DMS79 treated with DMSO at 0.1 percent for 48 hours (cell line): Measurements from ENCODE around the gene ZNF384.

Experiments
- DNase-seq: peaks from one replicate; lab custom pipeline; 2025; lab: John Stamatoyannopoulos, UW

ZNF384 gene

DNA sequence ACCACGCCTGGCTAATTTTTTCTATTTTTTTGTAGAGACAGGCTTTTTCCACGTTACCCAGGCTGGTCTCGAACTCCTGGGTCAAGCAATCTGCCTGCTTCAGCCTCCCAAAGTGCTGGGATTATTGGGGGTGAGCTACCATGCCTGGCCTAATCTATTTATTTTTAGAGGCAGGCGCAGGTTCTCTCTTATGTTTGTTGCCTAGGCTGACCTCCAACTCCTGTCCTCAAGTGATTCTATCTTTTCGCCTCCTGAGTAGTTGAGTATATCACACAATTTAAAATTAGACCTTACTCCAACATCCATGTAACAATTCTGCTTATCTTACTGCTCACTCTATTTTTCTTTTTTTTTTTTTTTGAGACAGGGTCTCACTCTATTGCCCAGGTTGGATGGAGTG, 35.2 kb downstream of the ZNF384 start:
- DNase-seq = no peak

DNA sequence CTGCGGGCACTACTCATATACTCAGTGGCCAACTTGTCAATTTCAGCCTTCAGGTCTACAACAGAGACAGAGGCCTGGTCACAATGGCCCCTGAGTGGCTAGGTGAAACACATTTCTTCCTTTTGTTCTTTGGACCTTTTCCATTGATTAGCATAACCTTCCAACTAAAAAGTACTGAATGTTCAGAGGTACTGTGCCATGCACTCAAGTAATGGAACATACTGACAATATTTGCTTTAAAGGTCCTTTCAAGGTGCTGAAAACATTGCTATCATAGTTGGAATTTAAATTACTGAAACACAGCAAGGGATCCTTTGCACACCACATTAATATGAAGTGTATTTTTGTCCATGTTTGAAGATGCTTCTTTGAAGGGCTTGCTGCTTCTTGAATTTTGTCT, 35.8 kb downstream of the ZNF384 start:
- no peak for DNase-seq

DNA sequence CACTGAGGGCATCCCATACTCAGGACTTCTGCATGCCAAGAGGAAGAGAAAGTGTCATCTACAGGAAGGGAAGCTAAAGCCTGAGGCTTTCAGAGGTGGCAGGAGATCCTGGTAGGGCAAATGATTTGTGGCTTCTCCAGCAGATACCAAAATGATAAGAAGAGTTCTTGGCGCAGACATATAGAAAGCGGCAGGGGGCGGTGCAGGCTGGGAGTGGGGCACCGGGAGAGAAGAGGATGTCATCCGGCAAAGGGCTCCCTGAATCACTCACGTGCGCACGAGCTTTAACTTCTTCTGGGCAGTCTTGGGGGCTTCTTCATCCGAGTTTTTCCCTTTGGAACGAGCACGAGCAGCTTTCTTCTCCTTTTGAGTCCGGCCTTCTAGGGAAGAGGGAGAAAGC, 36.8 kb downstream of the ZNF384 start:
- DNase-seq = no peak

DNA sequence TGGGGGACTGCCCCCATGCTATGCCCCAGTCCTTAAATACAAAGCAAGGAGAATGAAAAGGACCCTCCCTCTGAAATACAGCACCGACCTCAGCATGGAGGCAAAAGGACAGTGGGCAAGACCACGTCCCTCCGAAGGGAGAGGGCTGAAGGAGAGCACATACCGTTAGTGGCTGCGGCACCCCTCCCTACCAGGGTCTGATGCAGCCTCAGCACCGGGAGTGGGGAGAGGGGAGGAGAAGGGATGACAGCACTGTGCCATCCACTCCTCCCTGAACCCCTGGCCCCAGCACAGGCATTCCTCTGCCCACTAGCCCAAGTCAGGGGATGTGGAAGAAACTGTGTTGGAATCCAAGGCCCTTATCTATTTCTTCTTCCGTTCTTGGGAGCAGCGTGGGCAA, 38.3 kb downstream of the ZNF384 start:
- no peak for DNase-seq

DNA sequence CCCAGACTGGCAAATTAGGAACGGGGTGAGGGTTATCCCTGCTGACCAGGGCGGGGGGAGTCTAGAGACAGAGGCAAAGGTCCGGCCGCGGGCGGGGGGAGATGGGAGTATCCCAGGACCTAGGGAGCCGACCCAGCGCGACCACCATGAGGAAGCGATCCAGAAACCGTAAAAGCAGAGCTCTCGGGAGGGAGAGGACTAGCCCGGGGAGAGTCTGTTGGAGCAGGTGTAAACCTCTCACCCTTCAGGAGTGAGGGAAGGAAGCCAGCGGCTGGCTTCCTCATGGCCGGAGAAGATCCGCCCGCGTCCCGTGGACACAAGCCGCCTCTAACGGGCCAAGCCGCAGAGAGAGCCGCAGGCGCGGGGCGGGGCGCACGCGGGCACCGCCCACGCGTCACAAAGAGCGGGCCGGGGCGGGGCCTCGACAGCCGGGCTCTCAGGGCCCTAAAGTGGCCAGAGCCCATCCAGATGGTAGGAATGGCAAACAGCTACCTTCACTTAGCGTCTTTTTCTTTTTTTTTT, 42.0 kb downstream of the ZNF384 start, which contains the start of gene ACRBP:
ACRBP (minus strand) TSS at position 350 of the 522 bp plus-strand sequence; CDS start at position 284, 66 bp downstream.
- no peak for DNase-seq

DNA sequence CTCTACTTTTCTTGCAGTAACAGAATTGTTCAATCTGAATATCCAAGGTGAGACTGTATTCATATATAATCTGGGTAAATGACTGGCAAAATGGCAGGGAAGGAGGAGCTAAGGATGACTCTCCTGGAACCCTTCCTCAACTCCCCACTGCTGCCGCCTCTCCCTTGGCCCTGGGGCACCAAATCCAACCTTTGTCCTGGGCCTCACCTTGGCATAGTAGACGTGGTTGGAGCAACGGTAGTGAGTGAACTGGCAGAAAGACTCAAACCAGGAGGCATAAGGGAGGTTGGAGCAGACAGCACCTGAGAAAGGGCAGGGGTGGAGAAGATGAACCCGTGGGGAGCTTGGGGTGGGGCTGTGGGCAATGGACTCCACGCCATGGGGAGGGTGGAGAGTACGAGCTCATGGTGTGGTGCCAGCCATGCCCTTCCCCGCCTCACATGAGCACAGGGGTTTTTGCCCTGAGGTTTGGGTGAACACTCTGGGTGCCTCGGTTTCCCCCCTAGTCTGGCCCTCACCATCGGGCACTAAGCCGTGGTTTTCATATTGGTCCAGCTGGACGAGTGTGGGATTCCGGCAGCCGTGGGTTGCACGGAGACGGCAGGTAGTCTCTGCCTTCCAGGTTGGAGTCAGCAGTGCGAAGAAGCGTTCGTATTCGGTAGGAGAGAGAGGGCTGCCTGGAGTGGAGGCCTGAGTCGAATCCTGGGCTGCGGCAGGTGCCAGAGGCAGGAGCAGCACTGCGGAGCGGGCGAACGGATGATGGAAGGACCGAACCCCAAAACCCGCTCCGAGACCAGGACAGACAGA, 42.7 kb downstream of the ZNF384 start:
- no peak for DNase-seq

DNA sequence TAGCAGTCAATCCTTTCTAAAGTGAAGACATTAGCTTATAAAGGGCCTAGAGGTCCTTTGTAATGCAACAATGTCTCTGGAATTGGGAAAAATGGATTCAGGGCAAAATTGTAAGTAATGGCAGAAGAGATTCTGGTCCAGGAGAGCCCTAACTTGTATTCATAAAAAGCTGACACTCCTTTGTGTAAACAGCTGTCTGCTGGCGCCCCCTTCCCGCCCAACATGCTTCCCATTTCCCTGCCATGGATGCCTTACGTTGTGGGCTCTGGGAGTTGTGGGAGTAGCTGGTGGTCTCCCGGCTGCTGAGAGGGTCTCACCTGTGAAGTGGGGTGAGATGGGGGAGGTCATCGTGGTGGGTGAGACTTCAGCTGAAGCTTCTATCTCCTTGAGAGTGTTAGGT, 44.3 kb downstream of the ZNF384 start:
- DNase-seq = no peak

DNA sequence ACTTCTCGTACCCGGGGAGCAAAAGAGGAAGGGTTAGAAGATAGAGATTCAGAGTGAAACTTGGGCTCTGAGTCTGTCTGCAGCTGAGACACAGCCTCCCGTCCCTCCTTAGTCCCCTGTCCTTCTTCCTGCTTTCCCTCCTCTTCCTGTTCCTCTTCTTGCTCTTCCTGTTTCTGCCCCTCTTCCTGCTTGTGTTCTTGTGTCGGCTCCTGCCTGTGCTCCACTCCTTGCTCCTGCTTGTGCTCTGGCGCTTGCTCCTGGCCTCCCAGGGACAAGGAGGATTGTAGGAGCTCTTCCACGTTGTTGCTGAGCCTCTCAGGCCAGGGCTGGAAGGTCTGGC, 44.9 kb downstream of the ZNF384 start:
- DNase-seq = no peak

DNA sequence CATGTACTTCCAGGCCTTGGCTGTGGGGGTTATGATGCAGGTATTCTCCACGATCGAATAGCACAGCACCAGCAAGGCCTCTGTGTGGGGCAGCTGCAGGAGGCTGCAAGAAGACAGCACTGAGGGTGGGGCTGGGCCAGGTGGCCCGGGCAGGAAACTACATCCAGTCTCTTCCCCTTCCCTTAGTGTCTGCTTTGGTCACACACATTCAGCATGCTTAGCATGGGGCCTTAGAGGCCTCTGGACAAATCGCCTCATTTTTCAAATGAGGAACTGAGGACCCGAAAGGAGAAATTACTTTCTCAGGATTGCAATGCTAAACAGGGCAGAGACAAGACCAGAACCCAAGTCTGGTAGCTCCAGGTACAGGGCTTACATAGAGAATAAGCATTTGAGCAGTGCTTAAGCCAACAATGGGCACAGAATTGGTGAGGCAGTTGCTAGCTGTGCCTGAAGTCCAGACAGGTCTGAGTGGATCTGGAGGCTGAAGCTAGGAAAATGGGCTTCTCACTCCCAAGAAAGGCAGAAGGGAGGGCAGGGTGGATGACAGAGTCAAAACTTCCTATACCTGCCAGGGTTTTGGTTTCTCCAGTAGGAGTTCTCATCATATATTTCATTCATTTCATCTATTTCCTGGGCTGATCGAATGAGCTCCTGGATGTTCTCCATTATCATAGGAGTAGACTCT, 45.5 kb downstream of the ZNF384 start:
- no peak for DNase-seq

DNA sequence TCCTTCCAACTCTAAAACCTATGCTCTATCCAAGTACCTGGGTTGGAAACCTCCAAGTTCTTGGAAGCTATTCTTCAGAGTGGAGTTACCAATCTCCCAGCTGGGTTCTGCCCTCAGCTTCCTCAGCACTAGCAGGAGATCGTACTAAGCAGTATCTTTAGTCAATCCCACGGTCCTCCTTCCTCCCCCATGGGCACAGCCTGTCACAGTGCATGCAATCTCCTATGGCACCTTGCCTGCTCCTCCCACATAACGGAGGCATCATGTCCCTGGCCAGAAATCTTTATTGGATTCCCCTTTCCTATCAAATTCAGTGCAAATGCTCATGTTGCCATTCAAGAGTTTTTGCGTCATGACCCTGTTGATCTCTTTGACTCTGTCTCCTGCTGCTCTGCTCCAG, 48.0 kb downstream of the ZNF384 start:
- DNase-seq = no peak

DNA sequence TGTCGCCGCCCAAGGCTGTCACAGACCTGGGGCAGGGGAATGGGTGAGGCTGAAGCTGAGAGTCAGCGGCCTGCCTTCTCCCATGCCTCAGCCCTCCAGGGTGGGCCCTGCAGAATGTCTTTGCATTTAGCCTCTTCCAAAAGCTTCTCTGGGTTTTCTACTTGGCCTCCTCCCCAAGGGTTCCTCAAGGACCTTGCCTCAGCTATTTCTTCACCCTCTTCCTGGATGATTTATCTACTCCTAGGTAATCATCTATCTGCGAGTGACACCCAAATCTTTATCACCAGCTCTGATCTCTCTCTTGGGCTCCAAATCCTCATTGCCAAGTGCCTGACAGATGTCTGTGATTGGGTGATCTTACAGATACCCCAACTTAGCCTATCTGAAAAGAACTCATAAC, 48.7 kb downstream of the ZNF384 start:
- no peak for DNase-seq

DNA sequence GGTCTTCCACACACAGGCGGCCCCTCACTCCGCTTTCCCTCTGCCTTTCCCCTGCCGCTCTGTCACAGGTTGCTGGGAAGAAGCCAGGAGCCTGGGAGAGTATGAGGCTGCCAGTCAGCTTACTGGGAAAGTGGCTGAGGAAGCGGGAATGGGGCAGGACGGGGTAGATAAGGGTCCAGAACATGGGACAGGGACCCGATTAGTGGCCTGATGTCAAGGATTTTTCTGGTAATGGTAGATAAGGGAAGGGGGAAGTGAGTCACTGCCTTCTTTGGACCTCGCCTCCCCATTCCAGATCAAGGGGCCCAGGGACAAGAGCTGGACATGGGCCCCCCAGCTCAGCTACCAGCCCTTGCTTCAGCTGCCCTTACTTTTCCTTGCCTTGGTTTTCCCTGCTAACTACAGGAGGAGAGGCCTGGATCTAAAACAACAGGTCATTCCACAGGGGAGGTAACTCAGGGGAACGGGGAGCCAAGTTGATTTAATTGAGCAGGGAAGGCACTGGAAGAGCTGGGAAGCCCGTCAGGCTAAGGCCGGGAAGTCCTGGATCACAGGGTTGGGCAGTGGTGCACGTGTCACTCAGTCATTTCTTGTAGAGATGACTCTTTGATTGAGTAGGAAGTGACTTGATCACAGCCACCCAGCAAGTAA, 49.9 kb downstream of the ZNF384 start:
- no peak for DNase-seq

DNA sequence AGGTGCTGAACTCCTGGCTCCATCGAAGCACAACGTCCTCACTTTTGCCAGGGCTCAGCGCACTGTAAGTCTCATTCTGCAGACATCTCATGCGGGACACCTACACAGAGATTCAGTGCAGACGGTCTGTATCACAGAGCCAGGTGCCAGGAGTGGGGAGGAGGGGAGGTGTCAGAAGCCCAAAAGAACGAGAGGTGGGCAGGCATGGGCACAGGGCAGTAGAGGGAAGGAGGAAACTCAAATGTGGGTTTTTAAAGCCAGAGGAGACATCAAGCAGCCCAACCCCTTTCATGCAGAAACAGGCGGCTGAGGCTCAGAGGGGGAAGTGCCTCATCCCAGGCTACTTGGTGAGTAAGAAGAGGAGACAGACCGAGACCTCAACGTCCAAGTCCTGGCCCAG, 50.9 kb downstream of the ZNF384 start:
- DNase-seq = no peak

DNA sequence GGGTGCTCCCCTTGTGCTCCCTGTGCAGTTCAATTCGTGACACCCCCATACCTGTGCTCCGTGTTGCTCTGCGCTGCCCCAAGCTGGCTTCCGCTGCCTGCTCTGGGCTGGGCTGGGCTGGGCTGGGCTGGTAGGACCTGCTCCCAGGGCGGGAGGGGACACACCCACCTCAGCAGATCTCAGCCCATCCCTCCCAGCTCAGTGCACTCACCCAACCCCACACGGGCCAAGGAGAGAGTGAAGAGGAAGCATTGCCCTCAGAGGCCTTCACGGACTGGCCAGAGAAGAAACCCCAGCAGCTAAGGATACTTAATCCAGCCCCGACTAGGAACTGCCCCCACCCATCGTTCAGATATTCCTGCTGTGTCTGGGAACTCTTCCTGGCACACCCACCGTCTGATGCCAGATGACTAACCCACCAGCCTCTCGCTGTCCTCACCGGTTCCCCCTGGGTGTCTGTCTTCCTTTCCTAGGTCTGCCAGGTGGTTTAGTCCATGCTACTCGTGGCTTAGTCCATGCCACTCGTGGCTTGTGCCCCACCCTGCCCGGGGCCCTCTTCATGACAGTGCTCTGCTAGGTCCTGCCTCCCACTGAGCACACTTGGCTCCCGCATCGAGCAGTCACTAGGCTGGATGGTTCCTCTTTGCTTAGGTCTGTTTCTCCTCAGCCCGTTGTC, 53.2 kb downstream of the ZNF384 start, which contains the start of gene LPAR5:
LPAR5 (minus strand) TSS at position 104 of the 676 bp plus-strand sequence. CDS start 14,711 bp downstream, outside the sequence.
- DNase-seq = no peak

DNA sequence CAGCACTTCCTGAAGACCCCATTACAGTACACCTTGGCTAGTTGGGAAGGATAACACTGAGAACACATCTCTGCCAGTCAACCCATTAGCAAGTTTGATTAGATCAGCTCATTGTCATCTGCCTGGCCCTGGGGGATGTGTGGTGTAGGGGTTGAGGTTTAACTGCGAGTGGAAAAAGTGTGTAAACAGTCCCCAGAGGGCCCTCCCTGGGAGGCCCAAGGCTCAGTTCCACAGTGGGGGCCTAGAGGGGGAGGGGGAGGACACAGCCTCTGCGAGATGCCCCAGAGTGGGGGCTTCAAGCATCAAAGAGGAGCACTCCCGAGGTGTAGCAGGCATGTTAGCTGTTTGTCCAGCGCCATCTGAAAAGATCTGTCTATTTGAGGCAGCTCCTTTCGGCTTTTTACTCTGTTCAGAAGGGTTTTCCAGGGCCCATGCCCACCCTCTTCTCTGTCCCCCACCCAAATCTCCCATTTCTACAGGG, 53.8 kb downstream of the ZNF384 start:
- DNase-seq = no peak

DNA sequence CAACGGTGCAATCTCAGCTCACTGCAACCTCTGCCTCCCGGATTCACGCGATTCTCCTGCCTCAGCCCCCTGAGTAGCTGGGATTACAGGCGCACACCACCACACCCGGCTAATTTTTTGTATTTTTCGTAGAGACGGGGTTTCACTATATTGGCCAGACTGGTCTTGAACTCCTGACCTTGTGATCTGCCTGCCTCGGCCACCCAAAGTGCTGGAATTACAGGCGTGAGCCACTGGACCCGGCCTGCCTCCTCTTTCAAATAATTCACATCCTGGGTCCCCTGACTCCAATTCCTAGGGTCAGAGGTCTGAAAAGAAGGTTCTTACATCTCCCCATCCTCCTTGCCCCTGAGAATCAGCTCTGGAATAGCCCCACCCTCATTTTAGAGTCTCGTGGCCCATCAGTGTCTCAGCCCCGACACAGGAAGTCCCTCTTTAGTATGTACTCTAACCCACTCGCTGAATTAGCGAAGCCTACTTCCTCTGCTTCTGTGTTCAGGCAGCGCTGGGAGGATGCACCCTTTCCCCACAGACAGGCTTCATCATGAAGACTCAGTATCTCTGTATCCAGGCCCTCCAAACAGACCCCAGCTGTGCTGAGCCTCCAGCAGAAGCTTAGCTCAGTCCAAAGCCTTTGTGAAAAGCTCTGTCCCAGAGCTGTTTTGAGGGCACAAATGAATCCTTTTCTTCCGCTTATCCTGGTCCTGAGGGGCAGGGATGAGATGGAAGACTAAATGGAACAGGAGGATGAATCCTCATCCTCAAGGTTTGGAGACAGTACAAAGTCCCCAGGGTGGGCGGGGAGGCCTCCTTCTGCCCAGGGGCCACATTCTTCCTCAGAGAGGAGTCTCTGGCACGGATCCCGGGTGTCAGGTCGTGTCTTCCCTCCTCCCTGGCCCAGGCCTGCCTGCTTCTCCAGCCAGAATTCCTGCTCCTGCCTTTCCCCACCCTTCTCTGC, 56.9 kb downstream of the ZNF384 start:
- no peak for DNase-seq

DNA sequence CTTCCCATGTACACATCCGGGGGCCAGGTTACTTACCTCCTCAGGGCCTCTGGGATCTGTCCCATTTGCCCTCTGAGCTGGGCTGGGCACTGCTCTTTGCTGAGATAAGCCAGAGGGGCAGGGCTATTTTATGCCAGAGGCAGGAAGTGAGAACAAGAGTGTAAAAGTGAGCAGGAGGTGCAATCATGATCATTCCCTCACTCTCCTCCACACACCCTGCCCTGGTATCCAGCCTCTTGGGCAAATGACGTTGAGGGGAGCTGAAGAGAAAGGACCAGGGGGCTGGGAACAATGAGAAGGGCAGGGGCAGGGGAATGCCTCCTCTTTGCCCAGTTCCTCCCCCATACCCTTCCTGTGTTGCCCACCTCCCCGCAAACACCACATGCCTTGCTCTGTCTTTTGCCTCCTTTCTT, 57.6 kb downstream of the ZNF384 start:
- no peak for DNase-seq

DNA sequence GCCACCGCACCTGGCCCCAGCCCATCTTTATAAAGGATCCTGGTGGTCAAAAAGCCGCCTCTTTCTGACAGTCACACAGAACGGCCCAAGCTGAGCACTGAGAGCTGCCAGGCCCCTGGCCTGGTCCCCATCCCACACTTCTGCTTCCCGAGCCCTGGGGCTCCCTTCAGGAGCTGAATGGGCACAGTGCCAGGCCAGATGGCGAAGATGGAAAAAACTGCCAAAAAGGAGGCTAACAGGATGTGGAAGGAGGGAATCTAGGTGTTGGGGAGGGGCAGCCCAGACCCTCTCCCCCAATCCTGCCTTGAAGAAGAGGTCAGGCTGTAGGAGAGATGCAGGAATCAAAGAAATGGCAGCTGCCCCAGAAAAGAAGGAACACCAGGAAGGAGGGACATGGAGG, 58.4 kb downstream of the ZNF384 start:
- DNase-seq = no peak

DNA sequence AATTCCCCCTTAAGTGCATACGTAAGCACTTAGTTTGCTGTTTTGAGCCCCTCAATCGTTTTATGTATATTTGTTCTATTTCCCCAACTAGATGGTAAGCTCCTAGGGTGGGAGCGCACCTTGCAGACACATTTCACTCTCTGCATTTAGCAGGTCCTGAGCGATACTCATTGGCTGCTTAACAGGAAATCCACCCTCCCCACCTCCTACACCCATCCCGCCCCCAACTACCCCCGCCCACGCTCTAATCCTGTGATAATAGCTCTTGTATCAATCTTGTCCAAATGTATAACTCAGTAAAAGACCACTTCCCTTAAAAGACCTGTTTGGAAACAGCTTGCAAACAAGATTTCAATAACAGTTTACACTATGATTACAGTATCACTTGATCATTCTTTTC, 61.6 kb downstream of the ZNF384 start:
- DNase-seq = peak; percentile 21

DNA sequence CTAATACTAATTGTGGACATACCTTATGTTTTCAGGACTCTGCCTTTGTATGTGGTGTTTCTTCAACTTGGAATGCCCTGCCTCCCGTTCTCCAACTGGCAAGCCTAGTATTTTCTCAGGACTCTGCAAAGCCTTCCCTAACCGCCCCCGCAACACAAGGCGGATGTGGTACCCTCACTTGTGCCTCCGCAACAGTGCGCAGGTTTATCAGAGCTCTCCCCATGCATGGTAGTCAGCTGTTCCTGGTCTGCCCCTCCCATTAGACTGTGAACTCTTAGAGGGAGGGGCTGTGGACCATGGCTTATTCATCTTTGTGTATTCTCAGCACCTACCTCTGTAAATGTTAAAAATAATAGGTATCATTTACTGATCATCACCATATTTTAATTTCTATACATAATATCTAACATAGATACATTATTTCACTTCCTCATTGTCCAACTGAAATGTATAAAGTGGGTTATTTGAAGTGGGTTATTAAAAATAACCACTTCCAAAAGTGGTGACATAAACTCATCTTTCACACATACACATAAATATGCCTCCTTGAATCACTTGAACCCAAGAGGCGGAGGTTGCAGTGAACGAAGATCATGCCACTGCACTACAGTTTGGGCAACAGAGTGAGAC, 62.4 kb downstream of the ZNF384 start:
- no peak for DNase-seq
